ENCODE data around the gene PTPRD. TPM values are rescaled to one million over a fixed set of nuclear protein-coding genes. Genes with fewer than 3 reads are reported as not detected.

PTPRD gene
- total RNA-seq, 1 experiment from 2014 or later, result 0.02 TPM

DNA sequence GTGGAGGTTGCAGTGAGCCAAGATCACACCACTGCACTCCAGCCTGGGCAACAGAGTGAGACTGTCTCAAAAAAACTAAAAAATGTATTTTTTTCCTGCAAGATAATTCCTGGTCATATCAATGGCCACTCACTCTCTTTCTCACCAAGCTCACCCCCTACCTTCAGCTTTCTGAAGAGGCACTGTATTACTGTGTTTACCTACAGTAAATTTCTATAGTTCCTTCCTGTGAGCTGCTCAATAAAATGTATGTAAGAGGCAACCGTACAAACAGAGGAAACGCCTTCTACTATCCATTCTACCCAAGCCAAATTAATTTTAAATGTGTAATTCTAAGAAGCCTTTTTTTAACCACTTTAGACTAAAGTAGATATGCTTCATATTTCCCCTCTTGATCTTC is 1883.9 kb downstream of the PTPRD start:
- H3K9me2 ChIP-seq (ENCODE audit: insufficient read depth), result no peaks in the 10 kb centered on the region
- intact Hi-C loops (cut with micrococcal nuclease), result no loop called here
- no peaks in the 10 kb centered on the region for H4K20me1 ChIP-seq (ENCODE audit: insufficient read depth)
- H3K27ac ChIP-seq (ENCODE audit: low read depth, low read length), result no peak overlapping the region
- DNase-seq (ENCODE audit: low read depth, low spot score) (no peak), ATAC-seq (no peak)
- H3K9ac ChIP-seq (ENCODE audit: low read length), result no peak overlapping the region
- ChIA-PET POLR2A (no interaction called here), CTCF (no interaction called here), RAD21 (ENCODE audit: low non-redundant PET in 1 of 2, low total read pairs in 2 of 2, uncharacterized antibody in 2 of 2, unreplicated experiment in 2 of 2) (no interaction called here)
- BruUV-seq (replicated peaks), result no TSS peak
- H3K9me3 ChIP-seq (ENCODE audit: control insufficient read depth in 1 of 2, insufficient read depth in 1 of 2, low read depth in 1 of 2, low read length in 2 of 2), result peaks cover 11 to 12% of the 10 kb centered on the region in 2 experiments; a peak in 2 of 4 replicates
- H3K79me2 ChIP-seq (ENCODE audit: insufficient read depth, low read length), result no peaks in the 10 kb centered on the region
- no peak overlapping the region for H2AFZ ChIP-seq (ENCODE audit: low read depth, low read length, poor library complexity, severe bottlenecking)
- no peaks in the 10 kb centered on the region for H3K27me3 ChIP-seq (ENCODE audit: insufficient read depth, low read length)
- no peak overlapping the region for H3K4me3 ChIP-seq (replicated peaks in 1 of 2; ENCODE audit: low read depth in 1 of 2, low read length in 2 of 2)
- no peak overlapping the region for H3K4me2 ChIP-seq (ENCODE audit: low read length)
- H3K4me1 ChIP-seq (ENCODE audit: control insufficient read depth in 1 of 2, insufficient read depth in 2 of 2, low read length in 2 of 2), result no peaks in the 10 kb centered on the region
- no peaks in the 10 kb centered on the region for H3K36me3 ChIP-seq (ENCODE audit: control insufficient read depth in 1 of 2, insufficient read depth in 2 of 2, low read length in 2 of 2)
- TF ChIP-seq, protein P1, sequence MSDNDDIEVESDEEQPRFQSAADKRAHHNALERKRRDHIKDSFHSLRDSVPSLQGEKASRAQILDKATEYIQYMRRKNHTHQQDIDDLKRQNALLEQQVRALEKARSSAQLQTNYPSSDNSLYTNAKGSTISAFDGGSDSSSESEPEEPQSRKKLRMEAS (IDR thresholded peaks at IDR 0.05), result no peak
- no peak for TF ChIP-seq ZFX (IDR thresholded peaks at IDR 0.05)
- TF ChIP-seq JUND (IDR thresholded peaks at IDR 0.05), result no peak
- no peak for TF ChIP-seq TCF7L2 (IDR thresholded peaks at IDR 0.05; ENCODE audit: borderline replicate concordance, extremely low read depth, insufficient read depth, insufficient read length)
- no peak for TF ChIP-seq SIN3A (IDR thresholded peaks at IDR 0.05; ENCODE audit: low read depth)
- TF ChIP-seq, protein P2, sequence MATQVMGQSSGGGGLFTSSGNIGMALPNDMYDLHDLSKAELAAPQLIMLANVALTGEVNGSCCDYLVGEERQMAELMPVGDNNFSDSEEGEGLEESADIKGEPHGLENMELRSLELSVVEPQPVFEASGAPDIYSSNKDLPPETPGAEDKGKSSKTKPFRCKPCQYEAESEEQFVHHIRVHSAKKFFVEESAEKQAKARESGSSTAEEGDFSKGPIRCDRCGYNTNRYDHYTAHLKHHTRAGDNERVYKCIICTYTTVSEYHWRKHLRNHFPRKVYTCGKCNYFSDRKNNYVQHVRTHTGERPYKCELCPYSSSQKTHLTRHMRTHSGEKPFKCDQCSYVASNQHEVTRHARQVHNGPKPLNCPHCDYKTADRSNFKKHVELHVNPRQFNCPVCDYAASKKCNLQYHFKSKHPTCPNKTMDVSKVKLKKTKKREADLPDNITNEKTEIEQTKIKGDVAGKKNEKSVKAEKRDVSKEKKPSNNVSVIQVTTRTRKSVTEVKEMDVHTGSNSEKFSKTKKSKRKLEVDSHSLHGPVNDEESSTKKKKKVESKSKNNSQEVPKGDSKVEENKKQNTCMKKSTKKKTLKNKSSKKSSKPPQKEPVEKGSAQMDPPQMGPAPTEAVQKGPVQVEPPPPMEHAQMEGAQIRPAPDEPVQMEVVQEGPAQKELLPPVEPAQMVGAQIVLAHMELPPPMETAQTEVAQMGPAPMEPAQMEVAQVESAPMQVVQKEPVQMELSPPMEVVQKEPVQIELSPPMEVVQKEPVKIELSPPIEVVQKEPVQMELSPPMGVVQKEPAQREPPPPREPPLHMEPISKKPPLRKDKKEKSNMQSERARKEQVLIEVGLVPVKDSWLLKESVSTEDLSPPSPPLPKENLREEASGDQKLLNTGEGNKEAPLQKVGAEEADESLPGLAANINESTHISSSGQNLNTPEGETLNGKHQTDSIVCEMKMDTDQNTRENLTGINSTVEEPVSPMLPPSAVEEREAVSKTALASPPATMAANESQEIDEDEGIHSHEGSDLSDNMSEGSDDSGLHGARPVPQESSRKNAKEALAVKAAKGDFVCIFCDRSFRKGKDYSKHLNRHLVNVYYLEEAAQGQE (IDR thresholded peaks at IDR 0.05; ENCODE audit: low read depth), result no peak
- no peak for TF ChIP-seq CBX3 (IDR thresholded peaks at IDR 0.05; ENCODE audit: low read depth)
- TF ChIP-seq ELF1 (IDR thresholded peaks at IDR 0.05; ENCODE audit: borderline replicate concordance, low read depth), result no peak
- TF ChIP-seq EZH2 (IDR thresholded peaks at IDR 0.05), result no peak
- no peak for TF ChIP-seq ZNF274 (IDR thresholded peaks at IDR 0.05; ENCODE audit: low read depth, low read length)
- no peak for TF ChIP-seq SRF (IDR thresholded peaks at IDR 0.05; ENCODE audit: low read depth)
- TF ChIP-seq SP1 (IDR thresholded peaks at IDR 0.05; ENCODE audit: low read depth), result no peak
- TF ChIP-seq POLR2A (IDR thresholded peaks at IDR 0.05; ENCODE audit: borderline replicate concordance, extremely low read depth, insufficient read depth, insufficient read length), result no peak
- TF ChIP-seq, protein P3, sequence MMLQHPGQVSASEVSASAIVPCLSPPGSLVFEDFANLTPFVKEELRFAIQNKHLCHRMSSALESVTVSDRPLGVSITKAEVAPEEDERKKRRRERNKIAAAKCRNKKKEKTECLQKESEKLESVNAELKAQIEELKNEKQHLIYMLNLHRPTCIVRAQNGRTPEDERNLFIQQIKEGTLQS (IDR thresholded peaks at IDR 0.05), result no peak
- TF ChIP-seq POLR2AphosphoS5 (IDR thresholded peaks at IDR 0.05; ENCODE audit: low read depth, low read length), result no peak
- TF ChIP-seq, protein P4, sequence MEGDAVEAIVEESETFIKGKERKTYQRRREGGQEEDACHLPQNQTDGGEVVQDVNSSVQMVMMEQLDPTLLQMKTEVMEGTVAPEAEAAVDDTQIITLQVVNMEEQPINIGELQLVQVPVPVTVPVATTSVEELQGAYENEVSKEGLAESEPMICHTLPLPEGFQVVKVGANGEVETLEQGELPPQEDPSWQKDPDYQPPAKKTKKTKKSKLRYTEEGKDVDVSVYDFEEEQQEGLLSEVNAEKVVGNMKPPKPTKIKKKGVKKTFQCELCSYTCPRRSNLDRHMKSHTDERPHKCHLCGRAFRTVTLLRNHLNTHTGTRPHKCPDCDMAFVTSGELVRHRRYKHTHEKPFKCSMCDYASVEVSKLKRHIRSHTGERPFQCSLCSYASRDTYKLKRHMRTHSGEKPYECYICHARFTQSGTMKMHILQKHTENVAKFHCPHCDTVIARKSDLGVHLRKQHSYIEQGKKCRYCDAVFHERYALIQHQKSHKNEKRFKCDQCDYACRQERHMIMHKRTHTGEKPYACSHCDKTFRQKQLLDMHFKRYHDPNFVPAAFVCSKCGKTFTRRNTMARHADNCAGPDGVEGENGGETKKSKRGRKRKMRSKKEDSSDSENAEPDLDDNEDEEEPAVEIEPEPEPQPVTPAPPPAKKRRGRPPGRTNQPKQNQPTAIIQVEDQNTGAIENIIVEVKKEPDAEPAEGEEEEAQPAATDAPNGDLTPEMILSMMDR (IDR thresholded peaks at IDR 0.05 in 2 of 3, conservative IDR thresholded peaks at IDR 0.05 in 1 of 3; ENCODE audit: borderline replicate concordance in 1 of 3, insufficient read depth in 1 of 3, low read depth in 2 of 3, low read length in 2 of 3), result no peak
- TF ChIP-seq RAD21 (IDR thresholded peaks at IDR 0.05; ENCODE audit: low read depth), result no peak
